ENCODE results near the gene SLC22A23.

DNA sequence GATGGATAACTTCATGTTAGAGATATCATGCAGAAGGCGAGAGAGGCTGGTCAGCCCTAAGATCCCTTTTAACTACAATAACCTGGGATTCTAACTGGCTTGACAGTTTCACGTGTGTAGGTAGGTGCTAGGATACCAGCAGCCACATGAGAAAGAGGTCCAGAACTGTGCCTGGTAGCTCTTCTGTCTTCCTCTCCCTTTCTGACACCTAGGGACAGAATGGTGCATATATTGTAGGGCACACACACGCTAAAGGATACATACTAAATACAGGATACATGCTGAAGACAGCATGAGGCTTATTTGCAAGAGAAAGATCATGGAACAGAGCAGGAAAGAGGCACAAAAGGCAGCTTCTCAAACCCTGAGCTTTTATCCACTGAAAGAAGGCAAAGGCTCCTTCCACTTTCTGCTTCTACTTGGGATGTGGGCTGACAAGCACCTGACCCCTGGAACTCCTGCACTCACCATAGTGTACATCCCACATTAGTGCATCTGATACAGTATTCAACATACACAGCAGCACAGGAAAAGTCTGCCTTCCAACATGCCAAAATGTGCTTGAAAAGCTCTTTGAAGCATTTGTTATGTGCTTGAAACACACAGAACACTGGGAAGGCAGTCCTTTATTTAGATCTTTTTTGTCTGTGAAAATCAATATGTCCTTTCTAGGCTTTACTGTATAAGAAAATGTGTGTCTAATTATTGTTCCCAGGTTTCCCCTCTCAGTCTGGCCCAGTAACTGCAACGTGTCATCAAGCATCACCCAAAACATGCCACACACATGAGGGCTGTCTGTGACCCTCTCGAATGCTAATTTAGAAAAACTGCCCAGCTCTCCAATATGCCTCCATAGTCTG is 3.2 kb downstream of the SLC22A23 start:
- TF ChIP-seq EZH2phosphoT487 (IDR thresholded peaks at IDR 0.05; ENCODE audit: insufficient read depth, low read depth) (no peak), EZH2 (IDR thresholded peaks at IDR 0.05; ENCODE audit: insufficient read depth, poor library complexity, severe bottlenecking) (no peak)
